Measurements from ENCODE around the gene PTPN4.

PTPN4 gene

DNA sequence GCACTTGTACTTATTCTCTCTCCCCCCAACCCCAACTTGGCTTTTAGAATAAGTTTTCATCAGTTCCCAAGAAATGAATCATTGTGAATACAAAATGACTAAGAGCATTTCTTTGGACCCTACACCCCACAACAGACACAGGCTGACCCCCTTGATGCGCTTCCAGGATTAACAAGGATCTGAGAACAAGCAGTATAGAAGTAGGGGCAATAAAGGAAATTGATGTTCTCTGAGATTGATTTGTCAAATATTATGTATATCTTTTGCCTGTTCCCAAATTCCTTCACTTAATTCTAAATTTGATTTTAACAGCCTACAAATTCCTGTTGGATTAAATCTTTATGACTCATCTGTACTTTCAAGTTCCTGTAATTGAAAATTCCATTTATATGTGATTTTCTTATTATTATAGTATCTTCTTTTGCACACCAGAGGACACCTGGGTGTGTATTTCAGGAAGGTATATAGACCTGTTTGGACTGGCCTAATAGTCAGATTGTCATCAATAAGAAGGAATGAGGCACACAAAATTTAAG lies 10.2 kb upstream of the PTPN4 start:
- H3K4me3 ChIP-seq (replicated peaks; ENCODE audit: insufficient read depth, low read length): no peak overlapping the region
- no peak for TF ChIP-seq SPI1 (IDR thresholded peaks at IDR 0.05; ENCODE audit: borderline replicate concordance, low read depth)
- TF ChIP-seq, protein P1, sequence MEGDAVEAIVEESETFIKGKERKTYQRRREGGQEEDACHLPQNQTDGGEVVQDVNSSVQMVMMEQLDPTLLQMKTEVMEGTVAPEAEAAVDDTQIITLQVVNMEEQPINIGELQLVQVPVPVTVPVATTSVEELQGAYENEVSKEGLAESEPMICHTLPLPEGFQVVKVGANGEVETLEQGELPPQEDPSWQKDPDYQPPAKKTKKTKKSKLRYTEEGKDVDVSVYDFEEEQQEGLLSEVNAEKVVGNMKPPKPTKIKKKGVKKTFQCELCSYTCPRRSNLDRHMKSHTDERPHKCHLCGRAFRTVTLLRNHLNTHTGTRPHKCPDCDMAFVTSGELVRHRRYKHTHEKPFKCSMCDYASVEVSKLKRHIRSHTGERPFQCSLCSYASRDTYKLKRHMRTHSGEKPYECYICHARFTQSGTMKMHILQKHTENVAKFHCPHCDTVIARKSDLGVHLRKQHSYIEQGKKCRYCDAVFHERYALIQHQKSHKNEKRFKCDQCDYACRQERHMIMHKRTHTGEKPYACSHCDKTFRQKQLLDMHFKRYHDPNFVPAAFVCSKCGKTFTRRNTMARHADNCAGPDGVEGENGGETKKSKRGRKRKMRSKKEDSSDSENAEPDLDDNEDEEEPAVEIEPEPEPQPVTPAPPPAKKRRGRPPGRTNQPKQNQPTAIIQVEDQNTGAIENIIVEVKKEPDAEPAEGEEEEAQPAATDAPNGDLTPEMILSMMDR (IDR thresholded peaks at IDR 0.05; ENCODE audit: insufficient read depth, low read length): no peak
- TF ChIP-seq GABPA (IDR thresholded peaks at IDR 0.05; ENCODE audit: low read depth): no peak
- TF ChIP-seq, protein P2, sequence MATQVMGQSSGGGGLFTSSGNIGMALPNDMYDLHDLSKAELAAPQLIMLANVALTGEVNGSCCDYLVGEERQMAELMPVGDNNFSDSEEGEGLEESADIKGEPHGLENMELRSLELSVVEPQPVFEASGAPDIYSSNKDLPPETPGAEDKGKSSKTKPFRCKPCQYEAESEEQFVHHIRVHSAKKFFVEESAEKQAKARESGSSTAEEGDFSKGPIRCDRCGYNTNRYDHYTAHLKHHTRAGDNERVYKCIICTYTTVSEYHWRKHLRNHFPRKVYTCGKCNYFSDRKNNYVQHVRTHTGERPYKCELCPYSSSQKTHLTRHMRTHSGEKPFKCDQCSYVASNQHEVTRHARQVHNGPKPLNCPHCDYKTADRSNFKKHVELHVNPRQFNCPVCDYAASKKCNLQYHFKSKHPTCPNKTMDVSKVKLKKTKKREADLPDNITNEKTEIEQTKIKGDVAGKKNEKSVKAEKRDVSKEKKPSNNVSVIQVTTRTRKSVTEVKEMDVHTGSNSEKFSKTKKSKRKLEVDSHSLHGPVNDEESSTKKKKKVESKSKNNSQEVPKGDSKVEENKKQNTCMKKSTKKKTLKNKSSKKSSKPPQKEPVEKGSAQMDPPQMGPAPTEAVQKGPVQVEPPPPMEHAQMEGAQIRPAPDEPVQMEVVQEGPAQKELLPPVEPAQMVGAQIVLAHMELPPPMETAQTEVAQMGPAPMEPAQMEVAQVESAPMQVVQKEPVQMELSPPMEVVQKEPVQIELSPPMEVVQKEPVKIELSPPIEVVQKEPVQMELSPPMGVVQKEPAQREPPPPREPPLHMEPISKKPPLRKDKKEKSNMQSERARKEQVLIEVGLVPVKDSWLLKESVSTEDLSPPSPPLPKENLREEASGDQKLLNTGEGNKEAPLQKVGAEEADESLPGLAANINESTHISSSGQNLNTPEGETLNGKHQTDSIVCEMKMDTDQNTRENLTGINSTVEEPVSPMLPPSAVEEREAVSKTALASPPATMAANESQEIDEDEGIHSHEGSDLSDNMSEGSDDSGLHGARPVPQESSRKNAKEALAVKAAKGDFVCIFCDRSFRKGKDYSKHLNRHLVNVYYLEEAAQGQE (IDR thresholded peaks at IDR 0.05; ENCODE audit: insufficient replicate concordance, low read depth): no peak
- no peak for TF ChIP-seq POLR2AphosphoS5 (IDR thresholded peaks at IDR 0.05; ENCODE audit: low read depth)
- no peaks in the 10 kb centered on the region for H3K27me3 ChIP-seq (ENCODE audit: insufficient read depth, poor library complexity, severe bottlenecking)
- no peak overlapping the region for H3K27ac ChIP-seq (replicated peaks)
- DNase-seq (ENCODE audit: low read depth in 1 of 2, low spot score in 1 of 2): no peak

DNA sequence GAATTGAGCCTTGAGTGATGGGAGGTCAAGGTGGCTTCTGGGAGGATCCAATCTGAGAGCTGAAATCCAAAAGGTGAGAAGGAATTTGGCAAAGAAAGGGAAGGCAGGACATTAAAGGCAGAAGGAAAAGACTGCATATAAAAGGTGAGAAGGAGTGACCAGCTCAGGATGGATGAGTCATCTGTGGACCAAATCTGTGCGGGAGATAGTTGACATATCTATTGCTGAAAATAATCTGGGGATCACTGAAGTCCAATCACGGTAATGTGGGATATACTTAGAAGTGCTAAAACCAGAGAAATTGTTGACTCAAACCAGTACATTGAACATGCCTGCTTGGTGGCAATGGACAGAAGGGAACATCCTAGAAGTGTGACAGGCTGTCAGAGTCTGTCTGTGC lies 8.0 kb upstream of the PTPN4 start:
- H3K27ac ChIP-seq (replicated peaks): no peak overlapping the region
- no peak for DNase-seq (ENCODE audit: low read depth in 1 of 2, low spot score in 1 of 2)
- TF ChIP-seq, protein P2 (IDR thresholded peaks at IDR 0.05; ENCODE audit: insufficient replicate concordance, low read depth): no peak
- TF ChIP-seq POLR2AphosphoS5 (IDR thresholded peaks at IDR 0.05; ENCODE audit: low read depth): no peak
- TF ChIP-seq, protein P1 (IDR thresholded peaks at IDR 0.05; ENCODE audit: insufficient read depth, low read length): no peak
- TF ChIP-seq SPI1 (IDR thresholded peaks at IDR 0.05; ENCODE audit: borderline replicate concordance, low read depth): no peak
- no peak for TF ChIP-seq GABPA (IDR thresholded peaks at IDR 0.05; ENCODE audit: low read depth)
- no peak overlapping the region for H3K4me3 ChIP-seq (replicated peaks; ENCODE audit: insufficient read depth, low read length)
- H3K27me3 ChIP-seq (ENCODE audit: insufficient read depth, poor library complexity, severe bottlenecking): no peaks in the 10 kb centered on the region

GRCh38 chr2:119753041-119753929 lies 6.4 kb upstream of the PTPN4 start:
- no peaks in the 10 kb centered on the region for H3K27me3 ChIP-seq (ENCODE audit: insufficient read depth, poor library complexity, severe bottlenecking)
- DNase-seq (ENCODE audit: low read depth in 1 of 2, low spot score in 1 of 2): peak in 1 of 2 experiments; percentile 40
- H3K4me3 ChIP-seq (replicated peaks; ENCODE audit: insufficient read depth, low read length): no peak overlapping the region
- H3K27ac ChIP-seq (replicated peaks): no peak overlapping the region; the same call in 1 of the 2 replicates
- TF ChIP-seq, protein P1 (IDR thresholded peaks at IDR 0.05; ENCODE audit: insufficient read depth, low read length): peak; percentile 68
- TF ChIP-seq, protein P2 (IDR thresholded peaks at IDR 0.05; ENCODE audit: insufficient replicate concordance, low read depth): no peak
- TF ChIP-seq POLR2AphosphoS5 (IDR thresholded peaks at IDR 0.05; ENCODE audit: low read depth) (no peak), GABPA (IDR thresholded peaks at IDR 0.05; ENCODE audit: low read depth) (no peak), SPI1 (IDR thresholded peaks at IDR 0.05; ENCODE audit: borderline replicate concordance, low read depth) (no peak)
